Type B pancreatic cell (in vitro differentiated cells): ENCODE measurements around the gene GNG3. TPM values are rescaled to one million over a fixed set of nuclear protein-coding genes. Genes with fewer than 3 reads are reported as not detected.

Source experiments
- DNase-seq: peaks from one replicate; pipeline ENCODE4 v3.0.0; 2021; ENCODE audit warnings: mixed read lengths; ENCODE audit not compliant: unreplicated experiment; ENCODE audit errors: extremely low spot score
- H3K27ac Mint-ChIP-seq: 2 replicates; pipeline ENCODE4 v1.8.0; 2021; ENCODE audit warnings: mild to moderate bottlenecking, mixed read lengths
- H3K27me3 Mint-ChIP-seq: 2 replicates; pipeline ENCODE4 v1.8.0; 2021; ENCODE audit warnings: mixed read lengths
- H3K36me3 Mint-ChIP-seq: 2 replicates; pipeline ENCODE4 v1.8.0; 2021; ENCODE audit warnings: mixed read lengths
- H3K4me1 Mint-ChIP-seq: one replicate; pipeline ENCODE4 v1.8.0; 2021; ENCODE audit warnings: mixed read lengths; ENCODE audit not compliant: unreplicated experiment
- H3K4me3 Mint-ChIP-seq: 2 replicates; pipeline ENCODE4 v1.8.0; 2021; ENCODE audit warnings: mild to moderate bottlenecking, mixed read lengths
- H3K9me3 Mint-ChIP-seq: 2 replicates; pipeline ENCODE4 v1.8.0; 2021; ENCODE audit warnings: mixed read lengths
- CTCF ChIP-seq: fragments of 200-600 bp; sonication (generic); conservative IDR thresholded peaks from 2 replicates; pipeline ENCODE4 v1.5.0; 2021; ENCODE audit warnings: antibody characterized with exemption, mild to moderate bottlenecking
- total RNA-seq: library from RNA; stranded (reverse); gene quantifications from 2 replicates; pipeline ENCODE4 v1.2.1, GENCODE V29; 2021; ENCODE audit warnings: low replicate concordance

GNG3 gene
- total RNA-seq, 1 donor from 2014 or later, result 4.7 TPM

- Mint-ChIP-seq H3K27me3 (no peaks in the 10 kb centered on the region), H3K4me1 (peaks cover 29% of the 10 kb centered on the region), H3K9me3 (no peaks in the 10 kb centered on the region), H3K36me3 (peaks cover 66% of the 10 kb centered on the region), H3K4me3 (no peak overlapping the region), H3K27ac (peak overlapping the region; percentile 39)
- DNase-seq, result no peak
- no peak for TF ChIP-seq CTCF
Observed at GRCh38 chr11:62719302-62719978, 12.0 kb downstream of the GNG3 start.

- peak; percentile 32 for TF ChIP-seq CTCF
- peak overlapping the region; percentile 86 for H3K27ac Mint-ChIP-seq
- DNase-seq, result no peak
- peaks cover 60% of the 10 kb centered on the region for H3K36me3 Mint-ChIP-seq
- H3K9me3 Mint-ChIP-seq, result no peaks in the 10 kb centered on the region
- H3K4me3 Mint-ChIP-seq, result peak overlapping the region; percentile 51
- H3K27me3 Mint-ChIP-seq, result no peaks in the 10 kb centered on the region
- peaks cover 38% of the 10 kb centered on the region for H3K4me1 Mint-ChIP-seq
Observed at GRCh38 chr11:62721994-62722393, 14.5 kb downstream of the GNG3 start.

- Mint-ChIP-seq H3K36me3 (peaks cover 49% of the 10 kb centered on the region), H3K27ac (peak overlapping the region; percentile 93), H3K27me3 (no peaks in the 10 kb centered on the region), H3K9me3 (no peaks in the 10 kb centered on the region), H3K4me3 (peak overlapping the region; percentile 95), H3K4me1 (peaks cover 39% of the 10 kb centered on the region)
- DNase-seq, result no peak
- no peak for TF ChIP-seq CTCF
Observed at GRCh38 chr11:62724171-62724570, 16.7 kb downstream of the GNG3 start.

GRCh38 chr11:62725646-62726045 is 18.2 kb downstream of the GNG3 start:
- Mint-ChIP-seq H3K27me3 (no peaks in the 10 kb centered on the region), H3K4me1 (peaks cover 39% of the 10 kb centered on the region), H3K36me3 (peaks cover 39% of the 10 kb centered on the region), H3K4me3 (peak overlapping the region; percentile 95), H3K27ac (peak overlapping the region; percentile 93), H3K9me3 (no peaks in the 10 kb centered on the region)
- DNase-seq, result no peak
- TF ChIP-seq CTCF, result no peak

- peaks cover 33% of the 10 kb centered on the region for H3K36me3 Mint-ChIP-seq
- H3K27me3 Mint-ChIP-seq, result no peaks in the 10 kb centered on the region
Observed at GRCh38 chr11:62726156-62726914, 18.9 kb downstream of the GNG3 start.

More at GRCh38 chr11:62726156-62726914, 18.9 kb downstream of the GNG3 start:
- Mint-ChIP-seq H3K27ac (peak overlapping the region; percentile 93), H3K4me3 (peak overlapping the region; percentile 95), H3K4me1 (peaks cover 39% of the 10 kb centered on the region), H3K9me3 (no peaks in the 10 kb centered on the region)
- TF ChIP-seq CTCF, result no peak
- no peak for DNase-seq
